ENCODE results near the gene TBR1.

DNA sequence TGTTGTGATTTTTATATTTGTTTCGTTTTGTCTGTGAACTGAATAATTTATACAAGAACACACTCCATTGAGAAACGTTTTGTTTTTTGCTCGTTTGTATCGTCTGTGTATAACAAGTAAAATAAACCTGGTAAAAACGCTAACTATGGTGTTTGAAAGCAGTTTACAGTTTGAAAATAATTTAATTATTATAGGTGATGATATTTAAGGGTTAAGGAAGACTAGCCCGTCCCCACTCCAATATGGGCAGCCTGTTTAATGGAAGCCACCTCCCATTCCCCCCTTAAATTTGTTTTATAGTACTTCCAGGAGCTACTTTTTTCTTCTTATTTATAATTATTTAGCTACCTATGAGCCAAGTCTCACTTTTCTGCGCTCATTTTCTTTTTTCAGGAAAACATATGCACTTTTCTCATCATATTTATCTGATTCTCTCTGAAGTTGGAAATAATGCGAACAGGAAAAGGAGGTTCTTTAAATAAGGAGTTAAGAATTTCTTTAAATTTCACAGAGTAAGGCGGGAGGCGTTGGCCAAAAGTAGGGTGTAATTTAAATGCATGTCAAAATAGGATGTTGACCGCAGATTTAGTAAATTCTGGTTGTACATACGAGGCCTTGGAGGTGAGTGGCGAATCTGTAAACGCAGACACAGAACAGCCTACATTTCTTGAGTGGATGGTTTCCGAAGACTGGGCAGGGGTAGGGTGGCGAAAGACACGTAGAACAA lies 9.8 kb downstream of the TBR1 start:
- TF ChIP-seq, protein P1, sequence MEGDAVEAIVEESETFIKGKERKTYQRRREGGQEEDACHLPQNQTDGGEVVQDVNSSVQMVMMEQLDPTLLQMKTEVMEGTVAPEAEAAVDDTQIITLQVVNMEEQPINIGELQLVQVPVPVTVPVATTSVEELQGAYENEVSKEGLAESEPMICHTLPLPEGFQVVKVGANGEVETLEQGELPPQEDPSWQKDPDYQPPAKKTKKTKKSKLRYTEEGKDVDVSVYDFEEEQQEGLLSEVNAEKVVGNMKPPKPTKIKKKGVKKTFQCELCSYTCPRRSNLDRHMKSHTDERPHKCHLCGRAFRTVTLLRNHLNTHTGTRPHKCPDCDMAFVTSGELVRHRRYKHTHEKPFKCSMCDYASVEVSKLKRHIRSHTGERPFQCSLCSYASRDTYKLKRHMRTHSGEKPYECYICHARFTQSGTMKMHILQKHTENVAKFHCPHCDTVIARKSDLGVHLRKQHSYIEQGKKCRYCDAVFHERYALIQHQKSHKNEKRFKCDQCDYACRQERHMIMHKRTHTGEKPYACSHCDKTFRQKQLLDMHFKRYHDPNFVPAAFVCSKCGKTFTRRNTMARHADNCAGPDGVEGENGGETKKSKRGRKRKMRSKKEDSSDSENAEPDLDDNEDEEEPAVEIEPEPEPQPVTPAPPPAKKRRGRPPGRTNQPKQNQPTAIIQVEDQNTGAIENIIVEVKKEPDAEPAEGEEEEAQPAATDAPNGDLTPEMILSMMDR (conservative IDR thresholded peaks at IDR 0.05; ENCODE audit: low read depth, low read length) = no peak
- no peak for TF ChIP-seq EZH2phosphoT487 (IDR thresholded peaks at IDR 0.05; ENCODE audit: borderline replicate concordance, low read length)
